Mammary epithelial cell (primary cell): ENCODE data around the gene SLC12A6.

Source experiments
- CTCF ChIP-seq, 2 donors: IDR thresholded peaks in 1 of 2; conservative IDR thresholded peaks in 1 of 2; 2 replicates each; pipeline ENCODE4 v1.5.1; 2011 to 2012; ENCODE audit warnings: inconsistent platforms in 2 of 2, low read length in 2 of 2, mild to moderate bottlenecking in 2 of 2, control low read depth in 1 of 2, low read depth in 1 of 2; ENCODE audit not compliant: insufficient read depth in 1 of 2; ENCODE audit errors: extremely low read depth in 1 of 2
- EZH2 ChIP-seq: IDR thresholded peaks from 2 replicates; pipeline ENCODE4 v1.6.1; 2012; ENCODE audit warnings: low read length, inconsistent platforms, borderline replicate concordance

- TF ChIP-seq CTCF (conservative IDR thresholded peaks at IDR 0.05 in 1 of 2, IDR thresholded peaks at IDR 0.05 in 1 of 2; ENCODE audit: extremely low read depth in 1 of 2, insufficient read depth in 1 of 2, low read depth in 1 of 2, low read length in 2 of 2) = no peak
- TF ChIP-seq EZH2 = no peak
These were observed 28.3 kb upstream of the SLC12A6 start for GRCh38 chr15:34365836-34366235.
